ENCODE results near the gene COL27A1. TPM values are rescaled to one million over a fixed set of nuclear protein-coding genes. Genes with fewer than 3 reads are reported as not detected.

Gene COL27A1
- total RNA-seq, 1 donor from 2014 or later: 1.0 TPM

- no peak for DNase-seq (ENCODE audit: low read depth in 2 of 2)
Observed at GRCh38 chr9:114302727-114303126, 147.4 kb downstream of the COL27A1 start.

GRCh38 chr9:114303571-114303970, 148.2 kb downstream of the COL27A1 start:
- no peak for DNase-seq (ENCODE audit: low read depth in 2 of 2)

GRCh38 chr9:114303977-114304376, 148.6 kb downstream of the COL27A1 start:
- DNase-seq (ENCODE audit: low read depth in 2 of 2): no peak

- no peak for DNase-seq (ENCODE audit: low read depth in 2 of 2)
Observed at GRCh38 chr9:114304416-114305188, 149.3 kb downstream of the COL27A1 start.

- DNase-seq (ENCODE audit: low read depth in 2 of 2): no peak
Observed at GRCh38 chr9:114307899-114308267, 152.5 kb downstream of the COL27A1 start.

GRCh38 chr9:114308361-114308950, 153.1 kb downstream of the COL27A1 start:
- DNase-seq (ENCODE audit: low read depth in 2 of 2): no peak

GRCh38 chr9:114309096-114309495, 153.8 kb downstream of the COL27A1 start:
- DNase-seq (ENCODE audit: low read depth in 2 of 2): no peak

- no peak for DNase-seq (ENCODE audit: low read depth in 2 of 2)
Observed at GRCh38 chr9:114310471-114311450, 155.4 kb downstream of the COL27A1 start.

GRCh38 chr9:114311571-114312512, 156.5 kb downstream of the COL27A1 start:
- DNase-seq (ENCODE audit: low read depth in 2 of 2): no peak

GRCh38 chr9:114312513-114312875, 157.2 kb downstream of the COL27A1 start:
- no peak for DNase-seq (ENCODE audit: low read depth in 2 of 2)

- no peak for DNase-seq (ENCODE audit: low read depth in 2 of 2)
Observed at GRCh38 chr9:114313186-114313585, 157.8 kb downstream of the COL27A1 start.

GRCh38 chr9:114314256-114314867, 159.0 kb downstream of the COL27A1 start:
- no peak for DNase-seq (ENCODE audit: low read depth in 2 of 2)

GRCh38 chr9:114314881-114315722, 159.8 kb downstream of the COL27A1 start:
- DNase-seq (ENCODE audit: low read depth in 2 of 2): no peak

GRCh38 chr9:114315723-114316363, 160.5 kb downstream of the COL27A1 start:
- no peak for DNase-seq (ENCODE audit: low read depth in 2 of 2)

GRCh38 chr9:114316605-114317230, 161.4 kb downstream of the COL27A1 start:
- DNase-seq (ENCODE audit: low read depth in 2 of 2): no peak

GRCh38 chr9:114317665-114318357, 162.5 kb downstream of the COL27A1 start:
- no peak for DNase-seq (ENCODE audit: low read depth in 2 of 2)

GRCh38 chr9:114318416-114318815, 163.1 kb downstream of the COL27A1 start:
- no peak for DNase-seq (ENCODE audit: low read depth in 2 of 2)

GRCh38 chr9:114319147-114319546, 163.8 kb downstream of the COL27A1 start:
- DNase-seq (ENCODE audit: low read depth in 2 of 2): no peak
